HG02981 (cell line): ENCODE results near the gene SMIM10L1.

Experiments used
- ATAC-seq: cut with Tn5 transposase; IDR thresholded peaks from one replicate; pipeline ENCODE4 v1.9.1; 2021; ENCODE audit warnings: mild to moderate bottlenecking, moderate library complexity; ENCODE audit not compliant: unreplicated experiment

The SMIM10L1 gene

DNA sequence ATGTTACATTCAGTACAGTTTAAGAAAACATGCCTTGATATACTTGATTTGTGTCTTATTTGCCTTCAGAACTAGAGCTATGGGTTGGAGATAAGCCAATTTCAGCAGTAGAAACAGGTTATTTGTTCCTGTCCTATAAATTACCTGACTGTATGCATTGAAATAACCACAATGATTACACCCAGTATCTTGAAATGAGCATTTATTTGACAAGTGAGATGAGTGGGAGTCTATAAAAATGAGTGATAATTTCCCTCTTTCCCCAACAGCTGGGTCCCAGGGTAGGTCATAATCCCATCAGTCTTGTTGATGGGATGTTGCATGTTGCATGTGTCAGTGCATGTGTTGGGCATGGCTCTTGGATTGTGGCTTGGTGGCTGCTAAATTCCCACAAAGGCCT is 12.0 kb downstream of the SMIM10L1 start:
- no peak for ATAC-seq

DNA sequence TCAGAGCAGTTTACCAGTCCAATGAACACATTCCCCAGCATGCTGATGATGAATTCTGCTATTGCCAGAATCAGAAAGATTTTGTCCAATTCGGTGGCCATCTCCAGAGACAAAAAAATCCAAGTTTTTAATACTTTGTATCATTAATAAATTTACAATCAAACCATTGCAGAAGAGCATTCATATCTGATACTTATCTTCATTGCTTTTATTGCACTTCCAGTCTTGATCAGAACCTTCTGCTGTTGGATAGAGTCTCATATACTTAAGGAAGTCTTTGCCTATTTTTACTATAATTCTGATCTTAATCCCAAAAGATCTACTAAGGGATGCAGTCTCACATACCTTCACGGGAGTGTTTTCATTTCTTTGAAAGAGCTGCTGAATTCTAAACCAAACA is 15.8 kb downstream of the SMIM10L1 start, which contains the start of gene TAS2R42:
TSS of gene TAS2R42 (minus strand) at position 101 of the 400 bp plus-strand sequence. CDS start at position 101, 0 bp downstream.
- no peak for ATAC-seq

DNA sequence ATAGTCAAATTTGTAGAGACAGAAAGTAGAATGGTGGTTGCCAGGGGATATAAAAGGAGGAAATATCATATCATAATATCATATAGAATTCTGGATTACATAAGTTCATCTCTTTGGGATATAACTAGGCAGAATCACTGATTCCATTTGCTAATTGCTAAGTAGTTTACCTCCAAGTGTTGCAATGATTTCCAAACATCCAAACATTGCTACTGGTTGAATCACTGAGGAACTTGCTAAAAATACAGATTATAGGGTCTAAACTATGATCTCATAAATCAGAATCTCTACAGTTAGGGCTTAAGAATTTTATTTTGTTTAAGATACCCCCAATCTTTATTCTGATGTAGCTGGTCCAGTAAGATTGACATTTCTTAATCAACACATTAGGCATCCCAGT is 31.8 kb downstream of the SMIM10L1 start:
- ATAC-seq, result no peak

DNA sequence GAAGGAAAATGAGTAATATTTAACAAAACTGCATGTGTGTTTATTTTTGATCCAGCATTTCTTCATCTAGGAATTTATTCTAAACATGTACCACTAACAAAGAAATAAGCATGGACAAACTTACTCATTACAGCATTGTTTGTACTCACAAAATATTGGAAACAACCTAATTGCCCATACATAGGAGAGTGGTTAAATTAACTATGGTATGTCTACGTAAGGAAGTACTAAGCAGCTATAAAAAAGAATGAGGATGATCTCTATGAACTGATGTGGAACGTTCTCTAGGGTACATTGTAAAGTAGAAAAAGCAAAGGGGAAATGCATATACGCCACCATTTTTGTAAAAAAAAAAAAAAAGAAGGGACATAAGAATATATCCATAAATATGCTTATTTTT is 33.2 kb downstream of the SMIM10L1 start:
- no peak for ATAC-seq

DNA sequence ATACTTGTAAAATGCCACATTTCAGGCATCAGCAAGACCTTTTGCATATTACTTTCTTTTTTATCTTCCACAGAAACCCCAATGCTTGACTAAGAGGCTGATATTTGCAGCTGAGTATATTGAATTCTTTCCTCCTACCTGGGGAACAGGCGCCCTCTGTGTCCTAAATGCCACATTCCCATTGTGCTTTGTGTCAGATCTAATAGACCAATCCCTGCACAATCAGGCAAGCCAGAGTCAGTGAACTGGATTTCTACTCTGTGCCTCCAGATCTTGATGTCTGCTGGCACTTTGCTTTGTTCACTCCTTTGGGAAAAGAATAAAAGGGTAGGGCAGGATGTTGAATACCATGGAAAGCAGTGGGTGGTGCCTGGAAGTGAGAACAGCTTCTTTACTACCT is 38.1 kb downstream of the SMIM10L1 start:
- no peak for ATAC-seq
